Keratinocyte (primary cell): ENCODE measurements around the gene SLC9C2. TPM values are rescaled to one million over a fixed set of nuclear protein-coding genes. Genes with fewer than 3 reads are reported as not detected.
"Not testable (repeated sequence)": the region's sequence is repeated elsewhere in the genome, so short reads cannot be mapped to it uniquely, and the experiment has no call there.

Experiments
- DNase-seq: peaks from one replicate; pipeline ENCODE4 v3.0.0-alpha.2; 2011; ENCODE audit warnings: low read depth, missing footprints, low spot score
- FAIRE-seq: peaks from 2 replicates; lab custom pipeline; 2011; peaks lifted over from hg19 to GRCh38; lab: Jason Lieb, UNC
- H2AFZ ChIP-seq: 2 replicates; pipeline ENCODE4 v1.6.0; 2012; ENCODE audit warnings: low read length, control low read depth, inconsistent platforms; ENCODE audit not compliant: control insufficient read depth
- H3K27ac ChIP-seq: 2 replicates; pipeline ENCODE4 v1.5.1; 2011; ENCODE audit warnings: low read length; ENCODE audit not compliant: control insufficient read depth, insufficient read depth
- H3K27me3 ChIP-seq: 3 replicates; pipeline ENCODE4 v1.6.0; 2011; ENCODE audit warnings: low read length; ENCODE audit not compliant: control insufficient read depth, insufficient read depth; ENCODE audit errors: extremely low read depth
- H3K36me3 ChIP-seq, 2 experiments: 2 replicates in 1 of 2; 3 replicates in 1 of 2; pipeline ENCODE4 v1.5.1; 2011; ENCODE audit warnings: low read length in 2 of 2, mild to moderate bottlenecking in 1 of 2; ENCODE audit not compliant: control insufficient read depth in 2 of 2, insufficient read depth in 2 of 2; ENCODE audit errors: extremely low read depth in 1 of 2
- H3K4me1 ChIP-seq: 3 replicates; pipeline ENCODE4 v1.5.1; 2011; ENCODE audit warnings: low read length; ENCODE audit not compliant: control insufficient read depth, insufficient read depth; ENCODE audit errors: extremely low read depth
- H3K4me2 ChIP-seq: 3 replicates; pipeline ENCODE4 v1.6.0; 2011; ENCODE audit warnings: low read depth, low read length; ENCODE audit not compliant: control insufficient read depth, insufficient read depth; ENCODE audit errors: extremely low read depth
- H3K4me3 ChIP-seq, 3 experiments: fragments of 200-600 bp in 1 of 3; sonication (generic) in 1 of 3; 2 replicates in 2 of 3; 3 replicates in 1 of 3; pipeline ENCODE4 v1.5.1; 2011 to 2016; ENCODE audit warnings: low read length in 3 of 3, mild to moderate bottlenecking in 3 of 3, control low read depth in 2 of 3, inconsistent platforms in 1 of 3, low read depth in 1 of 3, mixed read lengths in 1 of 3, mixed run types in 1 of 3, moderate library complexity in 1 of 3; ENCODE audit not compliant: control insufficient read depth in 2 of 3, insufficient read depth in 2 of 3; ENCODE audit errors: extremely low read depth in 1 of 3
- H3K79me2 ChIP-seq: 2 replicates; pipeline ENCODE4 v1.6.0; 2012; ENCODE audit warnings: low read length; ENCODE audit not compliant: control insufficient read depth, insufficient read depth
- H3K9ac ChIP-seq: 3 replicates; pipeline ENCODE4 v1.6.0; 2011; ENCODE audit warnings: low read length; ENCODE audit not compliant: control insufficient read depth, insufficient read depth; ENCODE audit errors: extremely low read depth
- H3K9me1 ChIP-seq: 3 replicates; pipeline ENCODE4 v1.6.0; 2011; ENCODE audit warnings: low read length; ENCODE audit not compliant: control insufficient read depth, insufficient read depth; ENCODE audit errors: extremely low read depth
- H3K9me3 ChIP-seq: 2 replicates; pipeline ENCODE4 v1.5.1; 2012; ENCODE audit warnings: low read depth, low read length; ENCODE audit not compliant: control insufficient read depth
- H4K20me1 ChIP-seq: 3 replicates; pipeline ENCODE4 v1.6.0; 2011; ENCODE audit warnings: low read length; ENCODE audit not compliant: control insufficient read depth, insufficient read depth; ENCODE audit errors: extremely low read depth
- CTCF ChIP-seq, 3 experiments: IDR thresholded peaks in 1 of 3; conservative IDR thresholded peaks in 1 of 3; optimal IDR thresholded peaks in 1 of 3; 2 replicates in 2 of 3; 3 replicates in 1 of 3; pipeline versions ENCODE3 to v1.5.1; 2011; ENCODE audit warnings: low read length in 3 of 3, mild to moderate bottlenecking in 3 of 3, moderate library complexity in 2 of 3, control low read depth in 1 of 3, inconsistent platforms in 1 of 3; ENCODE audit not compliant: insufficient read depth in 2 of 3; ENCODE audit errors: extremely low read depth in 1 of 3
- EZH2 ChIP-seq: IDR thresholded peaks from one replicate; pipeline ENCODE4 v1.6.1; 2012; ENCODE audit warnings: inconsistent platforms, mild to moderate bottlenecking, low read length, moderate library complexity
- dilution Hi-C: fragments of 300-500 bp; cut with MboI; formaldehyde crosslinking; loops from one replicate; pipeline ENCODE4 v1.7.0; 2020; ENCODE audit warnings: low sequenced_read_pairs; ENCODE audit not compliant: extremely low pct_ligation_motif_present
- polyA plus RNA-seq, 5 experiments: library from polyadenylated mRNA; depleted of rRNA in 3 of 5; stranded (reverse) in 3 of 5; stranded (forward) in 1 of 5; unstranded in 1 of 5; fragments of >200 nt; gene quantifications; 1 replicate in 1 of 5; 2 replicates in 3 of 5; 3 replicates in 1 of 5; pipeline versions ENCODE4 v1.2.1 to v1.2.3, GENCODE V29; 2011 to 2012; ENCODE audit warnings: missing spikeins in 2 of 5, low read depth in 1 of 5, low replicate concordance in 1 of 5

The SLC9C2 gene
- polyA plus RNA-seq, 1 donor (not counting 4 experiments of a cell fraction or from before 2014, with no cell fraction given), result not detected

- Histone ChIP-seq H3K4me2 (no peak overlapping the region), H3K9me1 (no peaks in the 10 kb centered on the region), H3K9me3 (peaks cover 20% of the 10 kb centered on the region), H2AFZ (no peak overlapping the region), H4K20me1 (no peaks in the 10 kb centered on the region), H3K9ac (no peak overlapping the region), H3K79me2 (no peaks in the 10 kb centered on the region), H3K4me3 (no peak overlapping the region), H3K27me3 (no peaks in the 10 kb centered on the region), H3K4me1 (peaks cover 4% of the 10 kb centered on the region), H3K27ac (no peak overlapping the region), H3K36me3 (no peaks in the 10 kb centered on the region)
- TF ChIP-seq EZH2, result no peak
- TF ChIP-seq CTCF (optimal IDR thresholded peaks at IDR 0.05 in 1 of 3, IDR thresholded peaks at IDR 0.05 in 1 of 3, conservative IDR thresholded peaks at IDR 0.05 in 1 of 3; ENCODE audit: extremely low read depth in 1 of 3, insufficient read depth in 2 of 3, low read length in 3 of 3), result no peak
- dilution Hi-C loops, result no loop called here
- DNase-seq (no peak), FAIRE-seq (no peak)
Measured at GRCh38 chr1:173638043-173639021, 35.5 kb upstream of the SLC9C2 start.

GRCh38 chr1:173637236-173638042 is 34.6 kb upstream of the SLC9C2 start:
- H3K4me1 ChIP-seq, H3K27ac ChIP-seq, H3K4me3 ChIP-seq, H4K20me1 ChIP-seq, DNase-seq, H3K27me3 ChIP-seq, H3K36me3 ChIP-seq, H3K9ac ChIP-seq, H3K79me2 ChIP-seq, dilution Hi-C loops, H3K4me2 ChIP-seq, H2AFZ ChIP-seq, H3K9me1 ChIP-seq: not testable (repeated sequence)
- peak; percentile 36 for FAIRE-seq
- peaks cover 17% of the 10 kb centered on the region for H3K9me3 ChIP-seq
